D721Med (cell line): Measurements from ENCODE around the gene HOXC10.
A peak's percentile ranks its signal among the peaks of the same experiment; 100 is the strongest.

Source experiments
- DNase-seq: peaks from one replicate; pipeline ENCODE4 v3.0.0; 2011; ENCODE audit warnings: low spot score; ENCODE audit not compliant: insufficient read length
- FAIRE-seq: peaks from 2 replicates; lab custom pipeline; 2011; peaks lifted over from hg19 to GRCh38; lab: Jason Lieb, UNC
- CTCF ChIP-seq: IDR thresholded peaks from 2 replicates; pipeline ENCODE4 v1.5.1; 2012; ENCODE audit warnings: mild to moderate bottlenecking, control low read depth; ENCODE audit not compliant: insufficient read depth; ENCODE audit errors: missing control alignments

Gene HOXC10

GRCh38 chr12:53984901-53985691 is at the start of gene HOXC10:
Gene HOXC10 (plus strand): TSS chr12:53985146. CDS start chr12:53985260, 114 bp downstream.
- peak; percentile 86 for DNase-seq
- TF ChIP-seq CTCF: peak; percentile 70
- no peak for FAIRE-seq

- DNase-seq (no peak), FAIRE-seq (no peak)
- TF ChIP-seq CTCF: no peak
Measured at GRCh38 chr12:53935383-53936341, 49.3 kb upstream of the HOXC10 start.

GRCh38 chr12:53937099-53937498 is 47.8 kb upstream of the HOXC10 start:
- DNase-seq: no peak
- FAIRE-seq: no peak
- TF ChIP-seq CTCF: no peak

- no peak for DNase-seq
- TF ChIP-seq CTCF: no peak
- no peak for FAIRE-seq
Measured at GRCh38 chr12:53937596-53938325, 47.2 kb upstream of the HOXC10 start.

GRCh38 chr12:53938326-53939140 is 46.4 kb upstream of the HOXC10 start, which contains the start of gene HOXC13:
Gene HOXC13 (plus strand): TSS chr12:53938831. CDS start chr12:53938907, 76 bp downstream.
- TF ChIP-seq CTCF: no peak
- DNase-seq (peak; percentile 79), FAIRE-seq (no peak)
